GM19328 (cell line): ENCODE data around the gene YARS2.
"Not testable (repeated sequence)": the region's sequence is repeated elsewhere in the genome, so short reads cannot be mapped to it uniquely, and the experiment has no call there.

Experiments
- ATAC-seq: cut with Tn5 transposase; IDR thresholded peaks from one replicate; pipeline ENCODE4 v1.9.1; 2021; ENCODE audit warnings: mild to moderate bottlenecking, moderate library complexity; ENCODE audit not compliant: unreplicated experiment

YARS2 gene

GRCh38 chr12:32754111-32754510, 1.6 kb downstream of the YARS2 start:
- no peak for ATAC-seq

DNA sequence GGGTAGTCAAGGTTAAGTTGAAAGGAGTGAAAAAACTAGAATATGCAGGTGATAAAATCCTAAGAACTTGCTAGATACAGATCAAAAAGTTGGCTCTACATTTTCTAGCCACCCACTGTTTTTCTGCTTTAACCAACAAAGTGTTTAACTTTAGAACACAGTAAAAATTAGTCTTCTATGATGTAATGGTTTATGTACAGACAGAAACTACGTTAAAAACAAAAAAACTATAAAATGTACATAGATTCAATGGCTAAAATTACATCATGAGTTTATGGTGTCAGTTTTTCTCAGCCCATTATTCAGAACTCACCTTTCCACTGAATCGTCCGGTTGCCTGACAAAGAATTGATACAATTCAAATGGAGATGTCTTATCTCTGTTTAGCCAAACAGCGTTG, 2.1 kb downstream of the YARS2 start:
- ATAC-seq = no peak

GRCh38 chr12:32743264-32743663, 12.4 kb downstream of the YARS2 start:
- ATAC-seq = no peak

GRCh38 chr12:32742133-32742532, 13.6 kb downstream of the YARS2 start:
- no peak for ATAC-seq

- ATAC-seq = no peak
Measured at GRCh38 chr12:32739279-32739678, 16.4 kb downstream of the YARS2 start.

DNA sequence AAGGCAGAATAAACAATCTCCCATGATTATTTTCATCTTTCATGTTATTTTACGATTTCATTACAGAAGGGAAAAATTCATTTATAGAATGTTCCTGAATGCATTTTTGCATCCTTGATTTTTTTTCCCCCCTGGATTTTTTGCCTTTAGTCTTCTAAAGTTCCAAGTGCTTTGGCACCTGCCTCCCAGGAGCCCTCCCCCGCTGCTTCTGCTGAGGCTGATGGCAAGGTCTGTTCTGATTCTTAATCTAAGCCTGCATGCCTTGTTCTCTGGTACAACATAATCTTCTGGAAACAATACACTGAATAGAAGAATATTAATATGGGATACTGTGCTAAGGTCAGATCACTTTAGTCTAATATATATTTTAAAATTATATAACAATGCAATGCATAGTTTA, 18.0 kb downstream of the YARS2 start:
- ATAC-seq = no peak

- ATAC-seq = no peak
Measured at GRCh38 chr12:32736445-32736844, 19.3 kb downstream of the YARS2 start.

DNA sequence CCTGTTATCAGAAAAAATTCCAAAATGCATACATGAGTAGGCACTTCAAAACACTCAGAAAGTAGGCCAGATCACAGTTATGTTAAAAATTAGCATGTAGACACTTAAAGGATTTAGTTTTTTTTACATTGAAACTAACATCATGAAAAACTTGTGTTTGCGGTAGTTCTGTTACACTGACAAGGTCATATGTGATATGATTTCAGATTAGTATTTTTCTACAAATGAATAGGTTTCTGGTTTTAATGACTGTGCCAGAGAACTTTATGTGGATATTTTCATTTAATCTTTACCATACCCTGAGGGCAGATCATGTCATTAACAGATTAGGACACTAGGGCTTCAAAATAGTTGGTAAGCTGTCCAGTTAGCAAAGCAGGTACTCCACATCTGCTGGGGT, 20.7 kb downstream of the YARS2 start:
- ATAC-seq = no peak

DNA sequence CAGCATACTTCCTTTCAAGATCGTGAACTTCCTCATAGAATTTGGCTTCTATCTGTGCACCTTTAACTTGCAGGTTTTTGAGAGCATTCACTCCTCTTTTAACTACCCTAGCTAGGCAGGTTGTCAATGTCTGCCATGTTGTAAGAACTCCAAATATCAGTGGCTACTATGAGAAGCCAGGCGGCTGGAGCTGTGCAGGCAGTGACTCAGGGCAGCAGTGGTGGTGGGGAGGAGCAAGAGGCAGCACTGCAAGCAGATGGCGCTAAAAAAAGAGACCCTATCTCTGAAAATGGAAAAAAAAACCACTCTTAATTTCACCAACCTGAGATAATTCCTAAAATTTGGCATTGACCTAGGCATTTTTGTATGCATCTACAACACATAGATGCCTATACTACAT, 28.5 kb downstream of the YARS2 start:
- ATAC-seq = no peak

DNA sequence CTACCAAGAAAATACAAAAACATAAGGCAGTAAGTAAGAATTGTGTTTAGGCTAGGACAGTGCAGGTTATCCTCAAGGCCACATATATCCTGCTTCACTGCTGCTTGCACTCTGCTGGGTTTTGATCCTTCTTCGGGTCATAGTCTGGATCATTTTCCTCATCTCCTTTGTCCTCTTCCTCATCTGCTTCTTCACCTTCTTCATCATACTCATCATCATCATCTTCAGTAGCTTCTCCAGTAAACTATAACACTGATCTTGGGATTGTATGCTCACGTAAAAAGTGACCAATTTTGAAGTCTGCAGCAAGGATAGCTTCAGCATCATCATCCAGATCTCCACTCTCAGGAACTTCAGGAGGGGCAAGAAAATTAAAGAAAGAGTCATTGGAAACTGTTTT, 29.4 kb downstream of the YARS2 start:
- no peak for ATAC-seq

- not testable (repeated sequence) for ATAC-seq
Measured at GRCh38 chr12:32725308-32725707, 30.4 kb downstream of the YARS2 start.

- no peak for ATAC-seq
Measured at GRCh38 chr12:32718926-32719325, 36.8 kb downstream of the YARS2 start.

GRCh38 chr12:32714772-32715171, 40.9 kb downstream of the YARS2 start:
- ATAC-seq = no peak

- ATAC-seq = no peak
Measured at GRCh38 chr12:32708926-32709325, 46.8 kb downstream of the YARS2 start.

DNA sequence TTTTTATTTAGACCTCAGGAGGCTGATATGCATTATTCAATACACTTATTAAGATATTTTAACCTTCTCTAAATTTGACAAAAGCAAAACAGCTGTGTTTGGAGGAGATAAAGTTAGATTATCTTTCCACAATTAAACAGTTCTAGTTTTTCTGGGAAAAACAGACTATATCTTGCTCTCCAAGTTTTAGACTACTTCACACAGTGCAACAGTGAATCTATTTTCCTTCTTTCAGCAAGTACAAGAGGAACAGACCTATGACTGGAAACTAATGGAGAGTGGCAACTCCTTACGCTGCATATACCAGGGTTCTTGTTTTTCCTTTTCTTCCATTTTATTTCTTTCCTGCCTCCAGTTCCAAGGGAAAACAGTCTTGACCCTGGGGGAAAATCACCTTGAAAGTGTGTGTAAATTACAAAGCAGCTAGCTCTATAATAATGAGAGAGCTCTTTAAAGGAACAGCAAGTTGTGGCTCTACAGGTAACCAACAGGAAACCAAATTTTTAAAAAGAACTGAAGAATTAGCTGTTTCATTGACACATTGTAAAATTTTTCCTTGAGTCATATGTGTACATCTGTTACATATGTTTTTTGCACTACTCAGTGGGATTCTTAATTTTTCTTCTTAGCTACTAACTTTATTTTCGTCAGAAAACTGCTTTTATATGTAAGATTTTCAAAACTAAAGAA, 49.2 kb downstream of the YARS2 start:
- no peak for ATAC-seq

- ATAC-seq = no peak
Measured at GRCh38 chr12:32705783-32706182, 49.9 kb downstream of the YARS2 start.

- no peak for ATAC-seq
Measured at GRCh38 chr12:32702946-32703345, 52.8 kb downstream of the YARS2 start.

DNA sequence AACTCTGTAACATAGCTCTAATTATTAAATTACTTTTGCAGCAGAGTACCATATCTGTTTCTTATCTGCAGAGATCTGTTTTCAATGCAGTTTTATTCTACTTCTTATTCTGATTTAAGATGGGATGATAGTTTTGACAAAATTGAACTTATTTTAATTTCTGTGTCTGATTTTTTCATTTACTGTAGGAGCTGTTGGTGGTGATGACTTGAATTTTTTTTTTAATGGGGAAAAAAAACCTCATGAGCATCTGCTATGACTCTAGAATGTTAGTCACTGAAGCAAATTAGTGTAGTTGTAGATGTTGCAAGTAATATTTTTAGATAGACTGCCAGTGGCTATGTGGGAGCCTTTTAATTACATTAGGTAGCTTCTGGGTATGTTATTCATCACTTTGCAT, 53.2 kb downstream of the YARS2 start:
- ATAC-seq = no peak

DNA sequence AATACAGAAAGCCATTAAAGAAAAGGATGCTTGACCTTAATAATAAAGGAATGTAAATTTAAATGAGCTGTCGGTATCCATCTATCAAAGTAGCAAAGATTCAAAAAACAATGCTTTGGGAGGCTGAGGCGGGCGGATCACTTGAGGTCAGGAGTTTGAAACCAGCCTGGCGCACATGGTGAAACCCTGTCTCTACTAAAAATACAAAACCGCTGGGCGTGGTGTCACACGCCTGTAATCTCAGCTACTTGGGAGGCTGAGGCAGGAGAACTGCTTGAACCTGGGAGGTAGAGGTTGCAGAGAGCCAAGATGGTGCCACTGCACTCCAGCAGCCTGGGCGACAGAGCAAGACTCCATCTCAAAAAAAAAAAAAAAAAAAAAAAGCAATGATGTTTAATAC, 56.3 kb downstream of the YARS2 start:
- ATAC-seq = not testable (repeated sequence)

DNA sequence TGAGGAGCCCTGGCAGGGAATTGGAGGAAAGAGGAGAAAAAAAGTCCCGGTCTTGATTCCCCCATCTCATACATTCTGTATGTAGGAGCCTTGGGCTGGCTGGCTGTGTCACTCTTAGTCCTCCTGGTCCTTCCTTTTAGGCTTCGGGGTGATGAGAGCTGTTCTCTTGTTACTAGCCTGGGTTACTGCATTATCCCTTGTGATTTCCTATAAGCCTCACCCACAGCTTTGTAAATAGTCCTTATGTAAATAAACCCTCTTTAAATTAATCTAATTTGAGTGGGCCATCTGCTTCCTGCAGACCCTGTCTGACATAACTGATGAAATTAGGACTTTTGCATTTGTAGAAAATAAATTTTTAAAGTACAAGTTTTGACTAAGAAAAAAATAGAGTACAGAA, 57.4 kb downstream of the YARS2 start:
- no peak for ATAC-seq

GRCh38 chr12:32697445-32697844, 58.3 kb downstream of the YARS2 start:
- no peak for ATAC-seq
